Measurements from ENCODE around the gene QTRT2.

DNA sequence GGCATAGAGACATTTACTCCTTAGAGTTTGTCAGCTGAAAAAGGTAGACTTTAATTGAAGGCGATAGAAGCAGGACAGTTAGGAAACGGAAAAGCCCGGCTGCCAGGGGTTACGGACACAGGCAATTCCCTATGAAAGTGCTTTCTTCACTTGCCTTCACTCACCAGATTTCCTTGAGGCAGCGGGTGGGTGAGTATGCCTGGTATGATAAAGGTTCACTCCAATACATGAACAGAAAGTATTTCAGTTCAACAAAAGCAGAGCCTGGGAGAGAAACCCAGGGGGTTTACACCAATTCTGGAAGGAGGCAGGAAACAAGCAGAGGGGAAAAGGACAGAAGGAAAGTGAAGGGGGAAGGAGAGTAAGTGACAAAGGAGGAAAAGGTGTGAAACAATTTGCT lies 53.9 kb downstream of the QTRT2 start:
- TF ChIP-seq, protein P1, sequence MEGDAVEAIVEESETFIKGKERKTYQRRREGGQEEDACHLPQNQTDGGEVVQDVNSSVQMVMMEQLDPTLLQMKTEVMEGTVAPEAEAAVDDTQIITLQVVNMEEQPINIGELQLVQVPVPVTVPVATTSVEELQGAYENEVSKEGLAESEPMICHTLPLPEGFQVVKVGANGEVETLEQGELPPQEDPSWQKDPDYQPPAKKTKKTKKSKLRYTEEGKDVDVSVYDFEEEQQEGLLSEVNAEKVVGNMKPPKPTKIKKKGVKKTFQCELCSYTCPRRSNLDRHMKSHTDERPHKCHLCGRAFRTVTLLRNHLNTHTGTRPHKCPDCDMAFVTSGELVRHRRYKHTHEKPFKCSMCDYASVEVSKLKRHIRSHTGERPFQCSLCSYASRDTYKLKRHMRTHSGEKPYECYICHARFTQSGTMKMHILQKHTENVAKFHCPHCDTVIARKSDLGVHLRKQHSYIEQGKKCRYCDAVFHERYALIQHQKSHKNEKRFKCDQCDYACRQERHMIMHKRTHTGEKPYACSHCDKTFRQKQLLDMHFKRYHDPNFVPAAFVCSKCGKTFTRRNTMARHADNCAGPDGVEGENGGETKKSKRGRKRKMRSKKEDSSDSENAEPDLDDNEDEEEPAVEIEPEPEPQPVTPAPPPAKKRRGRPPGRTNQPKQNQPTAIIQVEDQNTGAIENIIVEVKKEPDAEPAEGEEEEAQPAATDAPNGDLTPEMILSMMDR (IDR thresholded peaks at IDR 0.05; ENCODE audit: poor library complexity, severe bottlenecking), result no peak
- TF ChIP-seq RAD21 (conservative IDR thresholded peaks at IDR 0.05), result no peak
- TF ChIP-seq EP300 (conservative IDR thresholded peaks at IDR 0.05; ENCODE audit: poor library complexity, severe bottlenecking), result no peak
- TF ChIP-seq MXI1 (conservative IDR thresholded peaks at IDR 0.05; ENCODE audit: poor library complexity, severe bottlenecking), result no peak
- TF ChIP-seq POLR2AphosphoS5 (IDR thresholded peaks at IDR 0.05), result no peak
- no peak for TF ChIP-seq TAF1 (IDR thresholded peaks at IDR 0.05; ENCODE audit: low read depth)
